GM23338 (cell line): ENCODE data around the gene TIAM1. TPM values are rescaled to one million over a fixed set of nuclear protein-coding genes. Genes with fewer than 3 reads are reported as not detected.

ENCODE experiments used
- ATAC-seq: fragments of 200-7000 bp; cut with Tn5 transposase; 3 replicates; pipeline ENCODE4 v1.9.1; 2020
- DNase-seq: peaks from one replicate; pipeline ENCODE4 v3.0.0-alpha.2; 2015; ENCODE audit warnings: low spot score
- H2AFZ ChIP-seq: fragments of 200-600 bp; sonication (generic); 2 replicates; pipeline ENCODE4 v1.8.0; 2016; ENCODE audit warnings: antibody characterized with exemption, mild to moderate bottlenecking, moderate library complexity
- H3F3A ChIP-seq: fragments of 200-600 bp; sonication (generic); replicated peaks from 2 replicates; pipeline ENCODE4 v1.8.0; 2017; ENCODE audit warnings: antibody characterized with exemption, mixed run types, low read depth
- H3K27ac ChIP-seq: fragments of 200-600 bp; sonication (generic); 2 replicates; pipeline ENCODE4 v1.6.1; 2016; ENCODE audit warnings: low read depth
- H3K27me3 ChIP-seq: fragments of 200-600 bp; sonication (generic); 2 replicates; pipeline ENCODE4 v1.8.0; 2016; ENCODE audit warnings: mild to moderate bottlenecking, mixed run types, moderate library complexity; ENCODE audit not compliant: insufficient read depth
- H3K36me3 ChIP-seq: fragments of 200-600 bp; sonication (generic); 2 replicates; pipeline ENCODE4 v1.8.0; 2016; ENCODE audit warnings: mild to moderate bottlenecking; ENCODE audit not compliant: insufficient read depth
- H3K4me1 ChIP-seq: fragments of 200-600 bp; sonication (generic); 2 replicates; pipeline ENCODE4 v1.8.0; 2016; ENCODE audit warnings: mild to moderate bottlenecking, moderate library complexity; ENCODE audit not compliant: insufficient read depth
- H3K4me2 ChIP-seq: fragments of 200-600 bp; sonication (generic); 2 replicates; pipeline ENCODE4 v1.7.1; 2017; ENCODE audit warnings: mixed run types
- H3K4me3 ChIP-seq: fragments of 200-600 bp; sonication (generic); 2 replicates; pipeline ENCODE4 v1.6.1; 2016; ENCODE audit warnings: mixed run types
- H3K79me2 ChIP-seq: fragments of 200-600 bp; sonication (generic); replicated peaks from 2 replicates; pipeline ENCODE4 v1.8.0; 2017; ENCODE audit warnings: mild to moderate bottlenecking; ENCODE audit not compliant: insufficient read depth
- H3K9me2 ChIP-seq: fragments of 200-600 bp; sonication (generic); 2 replicates; pipeline ENCODE4 v1.8.0; 2017; ENCODE audit not compliant: insufficient read depth
- H4K20me1 ChIP-seq: fragments of 200-600 bp; sonication (generic); replicated peaks from 2 replicates; pipeline ENCODE4 v1.8.0; 2017; ENCODE audit warnings: mild to moderate bottlenecking; ENCODE audit not compliant: insufficient read depth
- H3K27ac Mint-ChIP-seq: 2 replicates; pipeline ENCODE4 v1.8.0; 2020; ENCODE audit warnings: inconsistent platforms, mild to moderate bottlenecking, moderate library complexity, mixed read lengths
- H3K27me3 Mint-ChIP-seq: 3 replicates; pipeline ENCODE4 v1.8.0; 2022; ENCODE audit warnings: low read depth, mild to moderate bottlenecking, moderate library complexity, mixed read lengths, inconsistent platforms; ENCODE audit not compliant: insufficient read depth, poor library complexity
- H3K36me3 Mint-ChIP-seq: 3 replicates; pipeline ENCODE4 v1.8.0; 2021; ENCODE audit warnings: low read depth, mild to moderate bottlenecking, inconsistent platforms, moderate library complexity, mixed read lengths
- H3K4me1 Mint-ChIP-seq: 3 replicates; pipeline ENCODE4 v1.8.0; 2020; ENCODE audit warnings: mild to moderate bottlenecking, inconsistent platforms, mixed read lengths
- H3K4me3 Mint-ChIP-seq: 3 replicates; pipeline ENCODE4 v1.8.0; 2021; ENCODE audit warnings: moderate library complexity, mild to moderate bottlenecking, inconsistent platforms, mixed read lengths
- H3K9me3 Mint-ChIP-seq: 3 replicates; pipeline ENCODE4 v1.8.0; 2020; ENCODE audit warnings: moderate library complexity, mild to moderate bottlenecking, inconsistent platforms, mixed read lengths
- CREB1 ChIP-seq: fragments of 250-450 bp; sonication (Bioruptor Pico); IDR thresholded peaks from 2 replicates; pipeline ENCODE4 v1.5.0; 2020; ENCODE audit warnings: low read depth, mild to moderate bottlenecking, moderate library complexity
- CTCF ChIP-seq, 2 experiments: fragments of 200-600 bp in 1 of 2; sonication (generic) in 1 of 2; conservative IDR thresholded peaks; 2 replicates each; pipeline versions ENCODE4 v1.5.1 to v1.6.1; 2016 to 2017; ENCODE audit warnings: antibody characterized with exemption in 2 of 2, low read depth in 2 of 2, mild to moderate bottlenecking in 2 of 2, moderate library complexity in 1 of 2
- ETS1 ChIP-seq: IDR thresholded peaks from 2 replicates; pipeline ENCODE4 v1.6.1; 2016; ENCODE audit warnings: antibody characterized with exemption
- EZH2 ChIP-seq: fragments of 200-600 bp; sonication (generic); IDR thresholded peaks from one replicate; pipeline ENCODE4 v1.8.0; 2017; ENCODE audit warnings: antibody characterized with exemption, mild to moderate bottlenecking, low read depth; ENCODE audit not compliant: unreplicated experiment
- EZH2phosphoT487 ChIP-seq: fragments of 200-600 bp; sonication (generic); IDR thresholded peaks from one replicate; pipeline ENCODE4 v1.8.1; 2018; ENCODE audit warnings: antibody characterized with exemption; ENCODE audit not compliant: unreplicated experiment
- JUNB ChIP-seq: IDR thresholded peaks from one replicate; pipeline ENCODE4 v1.6.1; 2016; ENCODE audit warnings: antibody characterized with exemption; ENCODE audit not compliant: unreplicated experiment
- NANOG ChIP-seq: IDR thresholded peaks from 2 replicates; pipeline ENCODE4 v1.6.1; 2016; ENCODE audit warnings: antibody characterized with exemption, borderline replicate concordance
- POLR2AphosphoS5 ChIP-seq: IDR thresholded peaks from 2 replicates; pipeline ENCODE4 v1.6.1; 2016; ENCODE audit warnings: antibody characterized with exemption, low read depth
- REST ChIP-seq: IDR thresholded peaks from one replicate; pipeline ENCODE4 v1.6.1; 2018; ENCODE audit warnings: antibody characterized with exemption; ENCODE audit not compliant: unreplicated experiment
- STAT1 ChIP-seq: IDR thresholded peaks from one replicate; pipeline ENCODE4 v1.6.1; 2016; ENCODE audit warnings: antibody characterized with exemption; ENCODE audit not compliant: unreplicated experiment
- ZNF114 ChIP-seq: fragments of 250-450 bp; sonication (Bioruptor Pico); IDR thresholded peaks from 2 replicates; pipeline ENCODE4 v1.5.0; 2020; ENCODE audit warnings: mild to moderate bottlenecking, moderate library complexity
- ZNF331 ChIP-seq: fragments of 250-450 bp; sonication (Bioruptor Pico); IDR thresholded peaks from 2 replicates; pipeline ENCODE4 v1.5.0; 2020; ENCODE audit warnings: low read depth, mild to moderate bottlenecking, moderate library complexity
- ZNF462 ChIP-seq: fragments of 250-450 bp; sonication (Bioruptor Pico); IDR thresholded peaks from 2 replicates; pipeline ENCODE4 v1.5.0; 2020; ENCODE audit warnings: mild to moderate bottlenecking, moderate library complexity
- polyA plus RNA-seq: library from polyadenylated mRNA; unstranded; fragments of >200 nt; fragmentation: Nextera tagmentation; extraction: Ambion mirVana; gene quantifications from 2 replicates; pipeline ENCODE4 v1.2.1, GENCODE V29; 2016
- total RNA-seq: library from RNA; depleted of rRNA; stranded (reverse); fragments of >200 nt; shearing (Covaris generic); gene quantifications from 2 replicates; pipeline ENCODE4 v1.2.3, GENCODE V29; 2014

The TIAM1 gene
- total and polyA plus RNA-seq, 2 experiments from 2014 or later: 18.5 to 20.0 TPM

- Mint-ChIP-seq H3K36me3 (no peaks in the 10 kb centered on the region), H3K4me3 (no peak overlapping the region), H3K4me1 (peaks cover 11% of the 10 kb centered on the region), H3K27me3 (peaks cover 19% of the 10 kb centered on the region), H3K27ac (no peak overlapping the region), H3K9me3 (no peaks in the 10 kb centered on the region)
- Histone ChIP-seq H3K27ac (no peak overlapping the region), H3K4me3 (no peak overlapping the region), H3K79me2 (no peaks in the 10 kb centered on the region), H3K36me3 (no peaks in the 10 kb centered on the region), H3F3A (no peaks in the 10 kb centered on the region), H3K9me2 (no peaks in the 10 kb centered on the region), H4K20me1 (no peaks in the 10 kb centered on the region), H2AFZ (no peak overlapping the region), H3K4me2 (no peak overlapping the region), H3K4me1 (peaks cover 7% of the 10 kb centered on the region), H3K27me3 (no peaks in the 10 kb centered on the region)
- DNase-seq: no peak
- no peak for ATAC-seq
- TF ChIP-seq REST (no peak), CTCF (conservative IDR thresholded peaks at IDR 0.05; ENCODE audit: low read depth in 2 of 2) (no peak), ZNF331 (no peak), NANOG (no peak), ETS1 (no peak), EZH2 (no peak), CREB1 (CRISPR knock-in tag) (no peak), ZNF114 (CRISPR knock-in tag) (no peak), ZNF462 (no peak), POLR2AphosphoS5 (no peak), EZH2phosphoT487 (no peak), JUNB (no peak), STAT1 (no peak)
Observed at GRCh38 chr21:31348188-31348587, 4.1 kb upstream of the TIAM1 start.
